SJSA1 (cell line): ENCODE measurements around the gene DUSP15. TPM values are rescaled to one million over a fixed set of nuclear protein-coding genes. Genes with fewer than 3 reads are reported as not detected.

Experiments used
- DNase-seq, 2 experiments: peaks; one replicate each; pipeline ENCODE4 v3.0.0-alpha.2; 2015 to 2020; ENCODE audit warnings: low spot score in 2 of 2, low read depth in 1 of 2
- H3K27ac ChIP-seq: fragments of 250-450 bp; sonication (Bioruptor Pico); 2 replicates; pipeline ENCODE4 v1.5.1; 2020; ENCODE audit warnings: mild to moderate bottlenecking, moderate library complexity
- H3K27me3 ChIP-seq: fragments of 250-450 bp; sonication (Bioruptor Pico); replicated peaks from 2 replicates; pipeline ENCODE4 v1.5.1; 2020; ENCODE audit warnings: mild to moderate bottlenecking, moderate library complexity
- H3K36me3 ChIP-seq: fragments of 250-450 bp; sonication (Bioruptor Pico); 2 replicates; pipeline ENCODE4 v1.5.1; 2020; ENCODE audit warnings: mild to moderate bottlenecking
- H3K4me1 ChIP-seq: fragments of 250-450 bp; sonication (Bioruptor Pico); replicated peaks from 2 replicates; pipeline ENCODE4 v1.6.1; 2021; ENCODE audit warnings: mild to moderate bottlenecking
- H3K4me3 ChIP-seq: fragments of 250-450 bp; sonication (Bioruptor Pico); 2 replicates; pipeline ENCODE4 v1.5.1; 2020; ENCODE audit warnings: mild to moderate bottlenecking
- H3K9me3 ChIP-seq: fragments of 250-450 bp; sonication (Bioruptor Pico); replicated peaks from 2 replicates; pipeline ENCODE4 v1.5.1; 2020; ENCODE audit warnings: mild to moderate bottlenecking
- total RNA-seq: library from RNA; depleted of rRNA; stranded (reverse); fragments of >200 nt; shearing (Covaris generic); gene quantifications from 2 replicates; pipeline ENCODE4 v1.2.3, GENCODE V29; 2014; rRNA removed

The DUSP15 gene
- total RNA-seq, 1 experiment from 2014 or later, result 1.5 TPM

DNA sequence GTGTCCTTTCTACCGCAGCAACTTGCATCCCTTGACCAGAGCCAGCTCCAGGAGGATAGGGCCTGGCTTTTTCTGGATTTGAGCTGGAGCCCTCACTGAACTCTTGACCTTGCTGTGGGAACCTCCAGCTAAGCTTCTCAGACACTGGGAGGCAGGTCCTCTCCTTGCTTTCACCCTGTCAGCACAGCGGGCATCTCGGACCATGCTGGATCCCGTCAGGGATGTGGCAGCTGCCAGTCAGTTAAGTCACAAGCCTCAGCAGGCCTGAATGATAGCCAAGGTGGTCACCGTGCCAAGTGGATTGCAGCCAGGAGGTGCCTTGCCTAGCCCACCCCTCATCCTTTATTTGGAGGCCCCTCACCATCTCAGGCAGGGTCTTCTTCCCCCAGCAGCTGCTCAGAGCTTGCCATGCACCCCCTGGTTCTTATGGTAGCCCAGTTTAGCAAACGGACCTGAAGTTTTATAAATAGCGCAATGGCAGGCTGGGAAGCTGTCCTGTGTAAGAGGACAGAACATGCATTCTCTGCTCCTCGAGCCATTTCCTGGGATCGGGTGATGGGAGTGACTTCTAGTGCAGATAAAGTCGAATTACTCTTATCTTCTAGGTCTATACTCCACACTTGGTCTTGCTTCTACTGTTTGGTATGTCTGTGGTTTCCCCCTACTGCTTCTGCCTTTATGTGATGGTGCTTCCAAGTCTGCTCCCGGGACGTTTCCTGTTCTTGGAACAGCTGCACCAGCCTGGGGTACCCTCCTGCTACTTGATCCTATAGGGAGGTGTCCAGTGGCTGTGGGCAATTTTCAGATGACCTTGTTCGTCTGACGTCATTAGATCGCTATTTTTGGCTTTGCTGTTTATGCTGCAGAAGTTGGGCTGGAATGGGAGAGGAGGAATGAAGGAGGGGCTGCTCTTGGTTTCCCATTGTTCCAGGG lies 58.3 kb downstream of the DUSP15 start:
- no peak overlapping the region for H3K27ac ChIP-seq
- H3K4me1 ChIP-seq, result peaks cover 35% of the 10 kb centered on the region
- no peaks in the 10 kb centered on the region for H3K9me3 ChIP-seq
- peaks cover 14% of the 10 kb centered on the region for H3K36me3 ChIP-seq
- no peak overlapping the region for H3K4me3 ChIP-seq
- no peaks in the 10 kb centered on the region for H3K27me3 ChIP-seq
- DNase-seq, result peak; percentile 65 to 74

DNA sequence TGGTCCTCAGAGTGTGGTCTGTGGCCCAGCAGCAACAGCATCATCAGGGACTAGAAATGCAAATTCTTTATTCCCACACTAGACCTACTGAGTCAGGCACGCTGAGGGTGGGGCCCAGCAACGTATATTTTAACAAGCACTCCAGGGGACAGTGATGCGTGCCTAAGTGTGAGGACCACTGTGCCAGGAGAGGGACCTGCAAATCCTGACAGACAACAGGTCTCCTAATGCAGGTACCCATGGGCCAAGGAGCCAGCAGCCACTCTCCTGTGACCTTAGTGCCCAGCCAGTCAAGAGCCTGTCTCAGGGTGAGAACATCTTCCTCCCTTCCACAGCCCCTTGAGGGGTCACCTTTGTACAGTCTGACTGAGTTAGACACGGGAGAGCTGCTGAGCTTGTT lies 59.1 kb downstream of the DUSP15 start:
- Histone ChIP-seq H3K9me3 (no peaks in the 10 kb centered on the region), H3K4me3 (no peak overlapping the region), H3K27me3 (no peaks in the 10 kb centered on the region), H3K36me3 (peaks cover 22% of the 10 kb centered on the region), H3K4me1 (peaks cover 35% of the 10 kb centered on the region), H3K27ac (no peak overlapping the region)
- DNase-seq, result no peak

Other genes starting within 250 kb of the DUSP15 start
- gene COX4I2, start 232.6 kb downstream of the DUSP15 start, total RNA-seq, result not detected in 2 replicates
- gene BCL2L1, start 147.7 kb downstream of the DUSP15 start, total RNA-seq, result 103 and 106 TPM in 2 replicates
- gene TPX2, start 131.2 kb downstream of the DUSP15 start, total RNA-seq, result 212 and 238 TPM in 2 replicates
- 0.82 and 1.0 TPM in 2 replicates for gene MYLK2, start 51.2 kb downstream of the DUSP15 start, total RNA-seq
- gene FOXS1, start 24.9 kb downstream of the DUSP15 start, total RNA-seq, result 0.25 and 1.5 TPM in 2 replicates
- not detected in 2 replicates for gene TTLL9, start 107 bp upstream of the DUSP15 start, total RNA-seq
- gene PDRG1, start 81.5 kb upstream of the DUSP15 start, total RNA-seq, result 6.6 and 13.4 TPM in 2 replicates
- gene XKR7, start 97.6 kb upstream of the DUSP15 start, total RNA-seq, result not detected in 2 replicates
- not detected in 2 replicates for gene CCM2L, start 139.9 kb upstream of the DUSP15 start, total RNA-seq
- not detected in 2 replicates for gene HCK, start 181.7 kb upstream of the DUSP15 start, total RNA-seq
- gene TM9SF4, start 239.2 kb upstream of the DUSP15 start, total RNA-seq, result 18.4 and 26.9 TPM in 2 replicates